Neural crest cell (in vitro differentiated cells): ENCODE measurements around the gene GDPD5. TPM values are rescaled to one million over a fixed set of nuclear protein-coding genes. Genes with fewer than 3 reads are reported as not detected.

Experiments
- DNase-seq: peaks from one replicate; pipeline ENCODE4 v3.0.0; 2021; ENCODE audit warnings: low read depth, mixed read lengths, low spot score
- H3K27ac Mint-ChIP-seq: one replicate; pipeline ENCODE4 v1.8.0; 2021; ENCODE audit warnings: mild to moderate bottlenecking, mixed read lengths; ENCODE audit not compliant: unreplicated experiment
- H3K27me3 Mint-ChIP-seq: 2 replicates; pipeline ENCODE4 v1.8.0; 2021; ENCODE audit warnings: low read depth, mild to moderate bottlenecking, mixed read lengths
- H3K36me3 Mint-ChIP-seq: 2 replicates; pipeline ENCODE4 v1.8.0; 2021; ENCODE audit warnings: low read depth, mild to moderate bottlenecking, mixed read lengths
- H3K4me1 Mint-ChIP-seq: 2 replicates; pipeline ENCODE4 v1.8.0; 2021; ENCODE audit warnings: mixed read lengths
- H3K4me3 Mint-ChIP-seq: one replicate; pipeline ENCODE4 v1.8.0; 2021; ENCODE audit warnings: mild to moderate bottlenecking, mixed read lengths
- H3K9me3 Mint-ChIP-seq: 2 replicates; pipeline ENCODE4 v1.8.0; 2021; ENCODE audit warnings: mixed read lengths
- total RNA-seq: library from RNA; stranded (reverse); gene quantifications from 2 replicates; pipeline ENCODE4 v1.2.1, GENCODE V29; 2021
- TF ChIP-seq, protein P1 (sequence below): fragments of 200-600 bp; sonication (generic); conservative IDR thresholded peaks from 2 replicates; pipeline ENCODE4 v1.5.0; 2021; ENCODE audit warnings: antibody characterized with exemption, mild to moderate bottlenecking

Gene GDPD5
- total RNA-seq, 1 donor from 2014 or later = 13.3 TPM

DNA sequence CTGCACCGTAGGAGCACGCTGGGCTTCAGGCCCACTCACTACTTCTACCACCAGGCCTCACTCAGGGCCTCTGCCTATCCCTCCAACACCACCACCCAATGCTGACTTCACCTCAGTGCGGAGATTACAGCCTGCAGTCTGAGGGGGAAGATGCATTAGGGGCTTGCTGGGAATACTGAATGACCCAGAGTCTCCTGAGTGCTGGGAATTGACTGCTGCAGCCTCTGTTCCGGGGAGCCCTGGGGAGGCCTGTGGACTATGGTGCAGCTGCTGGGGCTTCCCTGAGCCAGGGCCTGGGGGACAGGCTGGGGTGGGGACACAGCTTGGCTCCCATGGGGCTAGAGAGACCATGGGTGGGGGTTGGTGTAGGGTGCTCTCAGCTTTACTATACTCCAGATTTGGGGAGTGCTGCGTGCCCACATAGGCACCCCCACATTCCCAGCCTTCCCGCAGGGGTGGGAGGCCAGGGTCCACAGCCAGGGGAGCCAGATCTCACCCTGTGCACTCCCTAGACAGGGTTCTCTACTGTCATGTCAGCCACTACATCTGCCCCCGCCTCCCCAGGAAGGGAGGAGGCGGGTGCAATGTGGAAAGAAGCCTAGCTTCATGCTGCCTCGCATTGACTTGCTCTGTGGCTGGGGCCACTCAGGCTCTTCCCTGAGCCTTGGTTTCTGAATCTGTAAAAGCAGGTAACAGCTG, 44.4 kb downstream of the GDPD5 start:
- no peak overlapping the region for H3K27ac Mint-ChIP-seq
- no peaks in the 10 kb centered on the region for H3K9me3 Mint-ChIP-seq
- H3K36me3 Mint-ChIP-seq = no peaks in the 10 kb centered on the region
- no peak overlapping the region for H3K4me3 Mint-ChIP-seq
- no peaks in the 10 kb centered on the region for H3K27me3 Mint-ChIP-seq
- TF ChIP-seq, protein P1, sequence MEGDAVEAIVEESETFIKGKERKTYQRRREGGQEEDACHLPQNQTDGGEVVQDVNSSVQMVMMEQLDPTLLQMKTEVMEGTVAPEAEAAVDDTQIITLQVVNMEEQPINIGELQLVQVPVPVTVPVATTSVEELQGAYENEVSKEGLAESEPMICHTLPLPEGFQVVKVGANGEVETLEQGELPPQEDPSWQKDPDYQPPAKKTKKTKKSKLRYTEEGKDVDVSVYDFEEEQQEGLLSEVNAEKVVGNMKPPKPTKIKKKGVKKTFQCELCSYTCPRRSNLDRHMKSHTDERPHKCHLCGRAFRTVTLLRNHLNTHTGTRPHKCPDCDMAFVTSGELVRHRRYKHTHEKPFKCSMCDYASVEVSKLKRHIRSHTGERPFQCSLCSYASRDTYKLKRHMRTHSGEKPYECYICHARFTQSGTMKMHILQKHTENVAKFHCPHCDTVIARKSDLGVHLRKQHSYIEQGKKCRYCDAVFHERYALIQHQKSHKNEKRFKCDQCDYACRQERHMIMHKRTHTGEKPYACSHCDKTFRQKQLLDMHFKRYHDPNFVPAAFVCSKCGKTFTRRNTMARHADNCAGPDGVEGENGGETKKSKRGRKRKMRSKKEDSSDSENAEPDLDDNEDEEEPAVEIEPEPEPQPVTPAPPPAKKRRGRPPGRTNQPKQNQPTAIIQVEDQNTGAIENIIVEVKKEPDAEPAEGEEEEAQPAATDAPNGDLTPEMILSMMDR = no peak
- peaks cover 25% of the 10 kb centered on the region for H3K4me1 Mint-ChIP-seq
- DNase-seq = no peak

DNA sequence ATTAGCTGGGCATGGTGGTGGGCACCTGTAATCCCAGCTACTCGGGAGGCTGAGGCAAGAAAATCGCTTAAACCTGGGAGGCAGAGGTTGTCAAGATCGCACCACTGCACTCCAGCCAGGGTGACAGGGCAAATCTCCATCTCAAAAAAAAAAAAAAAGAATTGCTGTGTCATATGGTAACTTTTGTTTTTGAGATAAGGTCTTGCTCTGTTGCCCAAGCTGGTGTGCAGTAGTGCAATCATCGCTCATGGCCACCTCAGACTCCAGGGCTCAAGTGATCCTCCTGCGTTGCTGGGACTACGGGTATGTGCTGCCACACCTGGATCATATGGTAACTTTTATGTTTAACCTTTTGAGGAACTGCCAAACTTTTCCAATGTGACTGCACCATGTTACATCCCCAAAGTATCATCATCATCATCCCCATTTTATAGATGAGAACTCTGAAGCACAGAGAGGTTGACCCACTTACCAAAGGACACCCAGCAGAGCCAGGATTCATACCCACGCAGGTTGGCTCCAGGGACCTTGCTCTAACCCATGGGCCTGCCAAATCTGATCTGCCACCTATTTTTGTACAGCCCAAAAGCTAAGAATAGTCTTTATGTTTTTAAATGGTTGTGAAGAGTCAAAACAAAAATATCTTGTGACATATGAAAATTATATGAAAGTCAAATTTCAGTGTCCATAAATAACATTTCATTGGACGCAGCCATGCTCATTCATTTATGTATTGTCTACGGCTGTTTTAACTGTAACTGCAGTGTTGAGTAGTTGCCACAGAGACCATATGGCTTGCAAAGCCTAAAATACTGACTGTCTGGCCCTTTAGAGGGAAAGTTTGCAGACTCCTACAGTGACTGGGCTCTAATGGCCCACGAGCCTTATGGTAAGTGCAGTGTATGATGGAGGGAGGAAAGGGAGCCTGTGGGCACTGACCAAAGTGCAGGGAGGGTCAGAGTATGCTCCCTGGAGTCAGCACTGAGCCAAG, 45.3 kb downstream of the GDPD5 start:
- Mint-ChIP-seq H3K36me3 (no peaks in the 10 kb centered on the region), H3K4me3 (no peak overlapping the region), H3K9me3 (no peaks in the 10 kb centered on the region), H3K27me3 (no peaks in the 10 kb centered on the region), H3K4me1 (peaks cover 32% of the 10 kb centered on the region), H3K27ac (no peak overlapping the region)
- TF ChIP-seq, protein P1 = no peak
- no peak for DNase-seq

- H3K4me1 Mint-ChIP-seq = peaks cover 41% of the 10 kb centered on the region
- H3K27ac Mint-ChIP-seq = no peak overlapping the region
These were observed 46.1 kb downstream of the GDPD5 start for GRCh38 chr11:75479597-75480145.

GRCh38 chr11:75478783-75479596, 46.8 kb downstream of the GDPD5 start:
- no peaks in the 10 kb centered on the region for H3K36me3 Mint-ChIP-seq
- DNase-seq = no peak
- TF ChIP-seq, protein P1 = no peak
- no peak overlapping the region for H3K4me3 Mint-ChIP-seq
- H3K9me3 Mint-ChIP-seq = no peaks in the 10 kb centered on the region
- H3K27ac Mint-ChIP-seq = no peak overlapping the region
- no peaks in the 10 kb centered on the region for H3K27me3 Mint-ChIP-seq
- peaks cover 46% of the 10 kb centered on the region for H3K4me1 Mint-ChIP-seq

More at GRCh38 chr11:75479597-75480145, 46.1 kb downstream of the GDPD5 start:
- no peak overlapping the region for H3K4me3 Mint-ChIP-seq
- no peaks in the 10 kb centered on the region for H3K27me3 Mint-ChIP-seq
- no peaks in the 10 kb centered on the region for H3K36me3 Mint-ChIP-seq
- no peaks in the 10 kb centered on the region for H3K9me3 Mint-ChIP-seq
- DNase-seq = no peak
- TF ChIP-seq, protein P1 = no peak

- no peak for DNase-seq
- Mint-ChIP-seq H3K36me3 (no peaks in the 10 kb centered on the region), H3K9me3 (no peaks in the 10 kb centered on the region), H3K4me3 (no peak overlapping the region), H3K27ac (no peak overlapping the region), H3K4me1 (peaks cover 47% of the 10 kb centered on the region), H3K27me3 (no peaks in the 10 kb centered on the region)
- TF ChIP-seq, protein P1 = no peak
These were observed 48.2 kb downstream of the GDPD5 start for GRCh38 chr11:75477614-75477935.
